Astrocyte (in vitro differentiated cells and primary cell): ENCODE data around the gene GLRX5.

Source experiments
- EZH2 ChIP-seq: IDR thresholded peaks from 2 replicates; pipeline ENCODE4 v1.6.1; 2012; ENCODE audit warnings: mild to moderate bottlenecking, low read length, inconsistent platforms; ENCODE audit not compliant: insufficient read depth
- TF ChIP-seq, protein P1 (sequence below): IDR thresholded peaks from 2 replicates; pipeline ENCODE4 v1.5.1; 2011; ENCODE audit warnings: low read depth, mild to moderate bottlenecking, inconsistent platforms, low read length, moderate library complexity; ENCODE audit not compliant: insufficient read depth

DNA sequence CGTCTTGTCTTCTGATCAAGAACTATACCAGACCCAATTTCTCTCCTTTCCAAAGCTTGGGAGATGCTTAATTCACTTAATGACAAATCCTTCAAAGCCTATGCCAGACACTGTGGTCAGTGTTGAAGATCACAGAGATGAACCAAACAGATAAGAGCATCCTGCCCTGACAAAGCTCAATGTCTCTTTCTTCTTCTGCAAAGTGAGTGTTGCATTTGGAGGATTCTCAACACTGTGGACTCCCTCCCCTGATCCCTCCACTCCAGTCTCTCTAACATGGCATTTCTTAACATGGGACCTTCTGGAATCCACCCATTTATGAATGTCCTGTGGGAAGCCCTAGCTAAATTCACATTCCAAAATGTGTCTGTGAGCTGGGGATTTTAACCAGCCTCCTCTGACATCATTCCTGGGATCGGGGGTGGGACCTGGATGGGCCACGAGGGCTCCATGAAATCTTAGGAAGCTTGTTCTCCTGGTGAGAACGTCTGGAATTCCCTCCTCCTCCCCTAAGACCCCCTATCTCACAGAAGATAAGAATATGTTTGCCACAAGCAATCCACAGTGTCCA is 38.7 kb upstream of the GLRX5 start:
- TF ChIP-seq, protein P1, sequence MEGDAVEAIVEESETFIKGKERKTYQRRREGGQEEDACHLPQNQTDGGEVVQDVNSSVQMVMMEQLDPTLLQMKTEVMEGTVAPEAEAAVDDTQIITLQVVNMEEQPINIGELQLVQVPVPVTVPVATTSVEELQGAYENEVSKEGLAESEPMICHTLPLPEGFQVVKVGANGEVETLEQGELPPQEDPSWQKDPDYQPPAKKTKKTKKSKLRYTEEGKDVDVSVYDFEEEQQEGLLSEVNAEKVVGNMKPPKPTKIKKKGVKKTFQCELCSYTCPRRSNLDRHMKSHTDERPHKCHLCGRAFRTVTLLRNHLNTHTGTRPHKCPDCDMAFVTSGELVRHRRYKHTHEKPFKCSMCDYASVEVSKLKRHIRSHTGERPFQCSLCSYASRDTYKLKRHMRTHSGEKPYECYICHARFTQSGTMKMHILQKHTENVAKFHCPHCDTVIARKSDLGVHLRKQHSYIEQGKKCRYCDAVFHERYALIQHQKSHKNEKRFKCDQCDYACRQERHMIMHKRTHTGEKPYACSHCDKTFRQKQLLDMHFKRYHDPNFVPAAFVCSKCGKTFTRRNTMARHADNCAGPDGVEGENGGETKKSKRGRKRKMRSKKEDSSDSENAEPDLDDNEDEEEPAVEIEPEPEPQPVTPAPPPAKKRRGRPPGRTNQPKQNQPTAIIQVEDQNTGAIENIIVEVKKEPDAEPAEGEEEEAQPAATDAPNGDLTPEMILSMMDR = no peak
- no peak for TF ChIP-seq EZH2
